Astrocyte of the cerebellum (primary cell): ENCODE data around the gene LY6G6C.

Experiments used
- DNase-seq: peaks from one replicate; pipeline ENCODE4 v3.0.0-alpha.2; 2011; ENCODE audit warnings: low read depth
- H3K4me3 ChIP-seq: 2 replicates; pipeline ENCODE4 v1.5.1; 2011; ENCODE audit warnings: mild to moderate bottlenecking, low read depth, low read length, moderate library complexity
- in situ Hi-C: cut with HindIII; loops from 2 replicates; pipeline ENCODE4 v1.10.0; 2017; ENCODE audit warnings: low sequenced_read_pairs
- TF ChIP-seq, protein P1 (sequence below): IDR thresholded peaks from 2 replicates; pipeline ENCODE4 v1.5.1; 2012; ENCODE audit warnings: low read length, low read depth, moderate library complexity, mild to moderate bottlenecking; ENCODE audit errors: missing control alignments

The LY6G6C gene

DNA sequence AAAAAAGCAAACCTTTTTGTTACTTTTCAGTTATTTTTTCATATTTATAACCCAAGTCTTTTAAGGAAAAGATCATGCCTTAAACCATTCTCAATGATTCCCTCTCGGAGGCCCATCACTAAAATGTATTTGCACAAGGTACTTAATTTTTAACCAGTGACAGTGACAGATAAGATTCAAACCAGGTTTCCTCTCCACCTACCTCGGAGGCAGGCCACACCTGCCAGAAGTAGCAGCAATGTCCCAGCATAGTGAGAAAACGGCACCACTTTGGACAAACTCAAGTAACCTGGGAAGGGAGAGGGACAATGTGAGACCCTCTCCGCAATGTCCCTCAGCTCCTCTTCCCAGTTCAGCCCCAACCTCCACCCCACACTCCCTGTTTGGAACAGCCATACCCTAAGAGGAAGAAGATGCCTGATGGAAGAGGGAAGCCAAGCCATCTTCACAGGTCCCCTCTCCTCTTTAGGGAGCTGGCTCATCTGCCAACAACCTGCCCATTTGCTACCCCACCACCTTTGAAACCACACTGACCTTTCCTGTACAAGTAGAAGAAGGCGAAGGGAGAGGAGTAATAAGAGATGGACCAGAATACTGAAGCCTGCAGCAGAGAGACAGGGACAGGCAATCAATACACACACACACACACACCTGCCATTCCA lies 20.7 kb downstream of the LY6G6C start:
- TF ChIP-seq, protein P1, sequence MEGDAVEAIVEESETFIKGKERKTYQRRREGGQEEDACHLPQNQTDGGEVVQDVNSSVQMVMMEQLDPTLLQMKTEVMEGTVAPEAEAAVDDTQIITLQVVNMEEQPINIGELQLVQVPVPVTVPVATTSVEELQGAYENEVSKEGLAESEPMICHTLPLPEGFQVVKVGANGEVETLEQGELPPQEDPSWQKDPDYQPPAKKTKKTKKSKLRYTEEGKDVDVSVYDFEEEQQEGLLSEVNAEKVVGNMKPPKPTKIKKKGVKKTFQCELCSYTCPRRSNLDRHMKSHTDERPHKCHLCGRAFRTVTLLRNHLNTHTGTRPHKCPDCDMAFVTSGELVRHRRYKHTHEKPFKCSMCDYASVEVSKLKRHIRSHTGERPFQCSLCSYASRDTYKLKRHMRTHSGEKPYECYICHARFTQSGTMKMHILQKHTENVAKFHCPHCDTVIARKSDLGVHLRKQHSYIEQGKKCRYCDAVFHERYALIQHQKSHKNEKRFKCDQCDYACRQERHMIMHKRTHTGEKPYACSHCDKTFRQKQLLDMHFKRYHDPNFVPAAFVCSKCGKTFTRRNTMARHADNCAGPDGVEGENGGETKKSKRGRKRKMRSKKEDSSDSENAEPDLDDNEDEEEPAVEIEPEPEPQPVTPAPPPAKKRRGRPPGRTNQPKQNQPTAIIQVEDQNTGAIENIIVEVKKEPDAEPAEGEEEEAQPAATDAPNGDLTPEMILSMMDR = no peak
- no peak overlapping the region for H3K4me3 ChIP-seq
- DNase-seq = no peak
- in situ Hi-C loops = no loop called here

DNA sequence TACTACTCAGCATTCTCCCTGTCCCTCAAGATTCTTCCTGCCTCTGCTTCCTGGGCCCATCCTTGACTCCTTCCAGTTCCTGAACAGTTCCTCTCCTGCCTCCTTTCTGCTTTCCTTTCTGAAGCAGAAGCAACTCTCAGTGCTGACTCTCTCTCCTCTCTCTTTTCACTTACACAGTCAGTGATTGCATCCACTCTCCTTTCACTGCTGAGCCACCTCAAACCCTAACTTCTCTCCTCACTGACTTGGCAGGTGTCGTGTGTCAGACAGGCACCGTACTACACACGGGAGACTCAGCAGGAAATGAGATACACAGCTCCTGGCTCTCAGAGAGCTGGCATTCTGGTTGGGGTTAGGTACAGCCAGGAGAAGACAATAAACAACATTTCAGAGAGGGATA lies 24.0 kb downstream of the LY6G6C start:
- DNase-seq = no peak
- in situ Hi-C loops = no loop called here
- no peak overlapping the region for H3K4me3 ChIP-seq
- TF ChIP-seq, protein P1 = no peak

DNA sequence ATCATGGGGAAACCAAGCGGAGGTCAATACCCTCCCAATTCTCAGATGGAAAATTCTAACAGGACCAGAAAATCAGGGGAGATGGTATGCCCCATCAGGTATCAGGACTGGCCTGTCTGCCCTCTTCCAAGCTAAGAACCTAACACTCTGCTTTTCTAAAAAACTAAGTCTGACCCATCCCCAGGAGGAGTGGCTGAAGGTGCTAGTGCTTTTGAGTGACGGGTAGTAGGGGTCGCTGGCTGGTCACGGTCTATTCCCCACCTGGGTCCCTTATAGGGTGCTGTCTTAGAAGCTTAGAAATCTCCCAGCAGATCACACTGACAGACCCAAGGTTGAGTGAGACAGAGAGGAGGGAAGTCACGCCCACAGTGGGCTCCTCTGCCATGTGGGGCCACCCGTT lies 28.0 kb downstream of the LY6G6C start:
- no peak for DNase-seq
- no peak overlapping the region for H3K4me3 ChIP-seq
- in situ Hi-C loops = loop anchor here (5.0 kb wide), 1 partner anchor 39 kb away; no protein-coding TSS in a partner anchor
- TF ChIP-seq, protein P1 = no peak

DNA sequence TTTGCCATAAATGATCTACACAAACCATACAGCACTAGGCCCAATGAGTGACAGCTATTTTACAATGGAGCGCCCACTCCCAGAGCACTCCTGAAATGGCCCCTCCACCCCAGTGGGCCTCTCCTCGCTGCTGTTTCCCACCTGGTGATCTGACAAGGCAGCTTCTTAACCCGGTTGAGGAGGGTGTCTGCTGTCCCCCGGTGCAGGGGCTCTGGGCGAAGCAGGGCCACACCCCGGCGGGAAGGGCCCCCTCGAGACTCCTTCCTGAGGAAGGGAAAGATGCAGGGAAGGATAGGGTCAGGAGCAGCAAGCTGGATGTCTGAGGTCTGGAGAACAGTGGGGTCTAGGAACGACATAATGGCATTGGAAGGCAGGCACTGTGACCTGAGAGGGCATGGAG lies 28.7 kb downstream of the LY6G6C start:
- no peak overlapping the region for H3K4me3 ChIP-seq
- no peak for DNase-seq
- in situ Hi-C loops = loop anchor here (5.0 kb wide), 1 partner anchor 39 kb away; no protein-coding TSS in a partner anchor
- TF ChIP-seq, protein P1 = no peak

DNA sequence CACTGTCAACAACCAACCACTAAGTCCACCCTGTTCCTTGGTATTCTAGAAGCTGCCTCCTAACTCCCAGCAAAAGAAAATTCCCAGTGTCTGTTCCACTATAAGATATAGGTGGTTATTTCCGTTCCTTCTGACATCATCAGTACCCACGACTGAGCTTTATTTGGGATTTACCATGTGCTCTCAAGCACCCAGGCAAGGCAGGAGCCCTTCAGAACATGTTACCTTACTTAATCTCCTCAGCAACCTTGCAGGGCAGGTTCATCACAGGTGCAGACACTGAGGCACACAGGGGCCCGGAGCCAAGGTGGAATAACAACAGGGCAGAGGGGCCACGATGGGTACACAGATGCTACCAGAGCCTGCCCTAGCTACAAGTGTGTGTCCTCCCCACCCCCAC lies 29.2 kb downstream of the LY6G6C start:
- TF ChIP-seq, protein P1 = no peak
- DNase-seq = no peak
- no peak overlapping the region for H3K4me3 ChIP-seq
- in situ Hi-C loops = loop anchor here (5.0 kb wide), 1 partner anchor 40 kb away; no protein-coding TSS in a partner anchor

DNA sequence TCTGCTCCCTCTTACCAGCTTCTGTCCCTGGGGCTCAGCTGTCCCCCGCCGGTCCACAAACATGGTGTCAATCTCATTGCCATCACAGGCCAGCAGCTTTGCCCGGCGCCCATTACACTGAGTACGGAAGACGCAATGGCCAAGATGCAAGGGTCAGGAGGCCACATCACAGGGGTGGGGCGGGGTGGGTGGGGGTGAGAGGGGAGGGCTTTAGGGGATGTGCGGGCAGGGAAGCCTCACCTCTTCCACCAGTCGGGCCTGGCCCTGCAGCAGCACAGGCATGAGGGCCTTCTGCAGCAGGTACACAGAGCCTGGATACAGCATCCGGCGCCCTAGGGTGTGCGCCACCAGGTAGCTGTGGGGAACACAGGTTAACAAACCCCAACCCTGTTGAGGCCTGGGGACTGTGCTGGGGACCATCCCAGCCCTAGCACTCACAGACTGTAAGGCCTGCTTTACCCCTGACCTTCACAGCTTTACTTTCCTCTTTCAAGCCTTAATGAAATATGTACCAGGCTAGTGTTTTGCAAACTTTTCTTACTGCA lies 29.9 kb downstream of the LY6G6C start:
- no peak for DNase-seq
- H3K4me3 ChIP-seq = no peak overlapping the region

More for the DNA sequence above, 29.9 kb downstream of the LY6G6C start:
- TF ChIP-seq, protein P1 = no peak
- in situ Hi-C loops = loop anchor here (5.0 kb wide), 1 partner anchor 41 kb away; no protein-coding TSS in a partner anchor
